DOHH2 (cell line): ENCODE data around the gene AGO3.

ENCODE experiments used
- H3F3A ChIP-seq: fragments of 200-600 bp; sonication (generic), shearing (Covaris generic); 2 replicates; pipeline ENCODE4 v1.6.0; 2016; ENCODE audit warnings: antibody characterized with exemption, mild to moderate bottlenecking; ENCODE audit not compliant: control insufficient read depth, insufficient read depth
- H3K27ac ChIP-seq: fragments of 200-600 bp; sonication (generic); 2 replicates; pipeline ENCODE4 v1.5.1; 2014; ENCODE audit warnings: low read depth, mild to moderate bottlenecking, low read length, moderate library complexity
- H3K27me3 ChIP-seq: fragments of 200-600 bp; sonication (generic); 2 replicates; pipeline ENCODE4 v1.6.1; 2014; ENCODE audit warnings: mild to moderate bottlenecking, low read length, mixed read lengths; ENCODE audit not compliant: control insufficient read depth
- H3K36me3 ChIP-seq: fragments of 200-600 bp; sonication (generic); 2 replicates; pipeline ENCODE4 v1.6.1; 2014; ENCODE audit warnings: mild to moderate bottlenecking, low read length, moderate library complexity, mixed read lengths; ENCODE audit not compliant: control insufficient read depth
- H3K4me1 ChIP-seq: fragments of 200-600 bp; sonication (generic); 2 replicates; pipeline ENCODE4 v1.6.1; 2014; ENCODE audit warnings: mild to moderate bottlenecking, low read length, mixed read lengths; ENCODE audit not compliant: control insufficient read depth
- H3K4me2 ChIP-seq: fragments of 200-600 bp; sonication (generic); 2 replicates; pipeline ENCODE4 v1.6.0; 2014; ENCODE audit warnings: mild to moderate bottlenecking, low read length, moderate library complexity
- H3K4me3 ChIP-seq: fragments of 200-600 bp; sonication (generic); 2 replicates; pipeline ENCODE4 v1.5.1; 2014; ENCODE audit warnings: mild to moderate bottlenecking, low read length, mixed read lengths
- H3K79me2 ChIP-seq: fragments of 200-600 bp; sonication (generic); 2 replicates; pipeline ENCODE4 v1.6.1; 2014; ENCODE audit warnings: mild to moderate bottlenecking, low read length, mixed read lengths; ENCODE audit not compliant: control insufficient read depth
- H3K9me2 ChIP-seq: fragments of 200-600 bp; sonication (generic); replicated peaks from 2 replicates; pipeline ENCODE4 v1.6.1; 2014; ENCODE audit warnings: mild to moderate bottlenecking, low read length, mixed read lengths; ENCODE audit not compliant: control insufficient read depth
- H3K9me3 ChIP-seq: fragments of 200-600 bp; sonication (generic); 2 replicates; pipeline ENCODE4 v1.6.1; 2014; ENCODE audit warnings: antibody characterized with exemption, low read length, mixed read lengths; ENCODE audit not compliant: control insufficient read depth, insufficient read depth
- H4K20me1 ChIP-seq: fragments of 200-600 bp; sonication (generic); 2 replicates; pipeline ENCODE4 v1.6.0; 2014; ENCODE audit warnings: low read depth, mild to moderate bottlenecking, antibody characterized with exemption, low read length, moderate library complexity; ENCODE audit not compliant: control insufficient read depth, insufficient read depth
- CTCF ChIP-seq: fragments of 200-600 bp; sonication (generic); IDR thresholded peaks from one replicate; pipeline ENCODE4 v1.5.1; 2014; ENCODE audit warnings: antibody characterized with exemption, mild to moderate bottlenecking, low read depth, low read length; ENCODE audit not compliant: poor library complexity, severe bottlenecking
- EZH2phosphoT487 ChIP-seq: fragments of 200-600 bp; sonication (generic); IDR thresholded peaks from 2 replicates; pipeline ENCODE4 v1.6.1; 2017; ENCODE audit warnings: borderline replicate concordance, mild to moderate bottlenecking, antibody characterized with exemption, low read length, moderate library complexity, mixed read lengths

AGO3 gene

GRCh38 chr1:36115931-36116330 is 185.0 kb downstream of the AGO3 start:
- Histone ChIP-seq H3K4me1 (peaks cover 10% of the 10 kb centered on the region), H3K36me3 (no peaks in the 10 kb centered on the region), H3F3A (no peaks in the 10 kb centered on the region), H3K27me3 (no peaks in the 10 kb centered on the region), H3K4me2 (no peak overlapping the region), H4K20me1 (no peaks in the 10 kb centered on the region), H3K27ac (no peak overlapping the region), H3K9me2 (no peaks in the 10 kb centered on the region), H3K9me3 (no peaks in the 10 kb centered on the region), H3K4me3 (no peak overlapping the region), H3K79me2 (no peaks in the 10 kb centered on the region)
- TF ChIP-seq CTCF (no peak), EZH2phosphoT487 (no peak)

DNA sequence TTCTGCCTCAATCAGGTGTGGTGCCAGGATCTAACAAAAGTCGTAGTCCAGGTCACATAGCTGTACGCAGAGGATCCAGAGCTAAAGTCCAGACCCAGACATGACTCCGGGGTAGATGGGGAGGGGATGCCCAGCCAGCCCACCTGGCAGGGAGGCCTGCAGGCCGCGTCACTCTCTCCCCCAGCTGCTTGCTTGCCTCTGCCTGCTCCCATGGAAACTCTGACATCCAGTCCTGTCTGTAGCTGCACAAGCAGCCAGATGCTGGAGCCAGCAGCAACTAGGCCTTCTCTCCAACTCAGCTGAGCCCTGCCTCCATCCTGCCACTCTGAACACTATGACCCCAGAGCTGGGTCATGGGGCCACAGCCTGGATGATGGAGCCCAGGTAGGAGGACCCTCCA is 186.0 kb downstream of the AGO3 start:
- H3K4me3 ChIP-seq: no peak overlapping the region
- H3F3A ChIP-seq: no peaks in the 10 kb centered on the region
- TF ChIP-seq EZH2phosphoT487 (no peak), CTCF (no peak)
- H3K79me2 ChIP-seq: no peaks in the 10 kb centered on the region
- H3K4me1 ChIP-seq: peaks cover 10% of the 10 kb centered on the region
- no peaks in the 10 kb centered on the region for H3K27me3 ChIP-seq
- H3K27ac ChIP-seq: no peak overlapping the region
- H3K4me2 ChIP-seq: no peak overlapping the region
- no peaks in the 10 kb centered on the region for H3K36me3 ChIP-seq
- no peaks in the 10 kb centered on the region for H4K20me1 ChIP-seq
- H3K9me2 ChIP-seq: no peaks in the 10 kb centered on the region
- no peaks in the 10 kb centered on the region for H3K9me3 ChIP-seq

- Histone ChIP-seq H3K9me2 (no peaks in the 10 kb centered on the region), H3K4me3 (no peak overlapping the region), H3K27ac (no peak overlapping the region), H3K27me3 (peaks cover 13% of the 10 kb centered on the region; the same call in 1 of the 2 replicates), H3K79me2 (no peaks in the 10 kb centered on the region), H3K4me2 (no peak overlapping the region), H3F3A (no peaks in the 10 kb centered on the region), H3K4me1 (peaks cover 24% of the 10 kb centered on the region), H3K36me3 (no peaks in the 10 kb centered on the region), H4K20me1 (no peaks in the 10 kb centered on the region), H3K9me3 (no peaks in the 10 kb centered on the region)
- no peak for TF ChIP-seq EZH2phosphoT487
- no peak for TF ChIP-seq CTCF
Measured at GRCh38 chr1:36118447-36119204, 187.7 kb downstream of the AGO3 start.
